Measurements from ENCODE around the gene CPVL.

- TF ChIP-seq CTCF (IDR thresholded peaks at IDR 0.05; ENCODE audit: low read depth, low read length) (no peak), EZH2phosphoT487 (IDR thresholded peaks at IDR 0.05; ENCODE audit: low read depth) (no peak)
These were observed 47.9 kb upstream of the CPVL start for GRCh38 chr7:29194206-29194593.

Measured in OCI-LY3 (cell line).